IMR-90 (cell line): ENCODE results near the gene SLC4A11. TPM values are rescaled to one million over a fixed set of nuclear protein-coding genes. Genes with fewer than 3 reads are reported as not detected.

ENCODE experiments used
- ATAC-seq: fragments of 200-7000 bp; cut with Tn5 transposase; 2 replicates; pipeline ENCODE4 v1.9.1; 2020; ENCODE audit warnings: low read depth, mild to moderate bottlenecking, moderate library complexity
- BruUV-seq: library from RNA; stranded (reverse); fragments of 400-500 nt; replicated peaks from 2 replicates; lab custom pipeline; 2021; lab: Mats Ljungman, UMichigan
- CTCF ChIA-PET: fragments of 300-600 bp; formaldehyde crosslinking; extraction: SDS; loops from one replicate; lab custom pipeline; 2021; ENCODE audit warnings: antibody characterized with exemption; lab: Yijun Ruan, JAX
- POLR2A ChIA-PET: fragments of 300-600 bp; sonication (Branson Sonifier 250); formaldehyde crosslinking; loops from one replicate; lab custom pipeline; 2022; ENCODE audit warnings: antibody characterized with exemption; ENCODE audit not compliant: unreplicated experiment; lab: Charles Lee
- DNase-seq: peaks from one replicate; pipeline ENCODE4 v3.0.0; 2013
- H2AFZ ChIP-seq: replicated peaks from 2 replicates; pipeline ENCODE3; 2013; ENCODE audit warnings: low read length, mild to moderate bottlenecking; ENCODE audit not compliant: poor library complexity
- H2AK5ac ChIP-seq: 2 replicates; pipeline ENCODE4 v1.6.1; 2013; ENCODE audit warnings: low read depth, low read length, inconsistent platforms
- H2AK9ac ChIP-seq: replicated peaks from 2 replicates; pipeline ENCODE3; 2013; ENCODE audit warnings: mild to moderate bottlenecking, low read depth, low read length, moderate library complexity; ENCODE audit not compliant: poor library complexity
- H2BK120ac ChIP-seq: 2 replicates; pipeline ENCODE4 v1.6.1; 2013; ENCODE audit warnings: low read depth, low read length, inconsistent platforms
- H2BK15ac ChIP-seq: 3 replicates; pipeline ENCODE4 v1.6.1; 2013; ENCODE audit warnings: low read depth, low read length, inconsistent platforms
- H2BK20ac ChIP-seq: 2 replicates; pipeline ENCODE4 v1.6.1; 2013; ENCODE audit warnings: low read depth, mild to moderate bottlenecking, inconsistent platforms, low read length, moderate library complexity
- H2BK5ac ChIP-seq: 2 replicates; pipeline ENCODE4 v1.6.1; 2013; ENCODE audit warnings: mild to moderate bottlenecking, low read depth, low read length, inconsistent platforms; ENCODE audit not compliant: poor library complexity, severe bottlenecking
- H3K14ac ChIP-seq: replicated peaks from 2 replicates; pipeline ENCODE4 v1.6.1; 2013; ENCODE audit warnings: low read depth, low read length, inconsistent platforms
- H3K18ac ChIP-seq: 2 replicates; pipeline ENCODE4 v1.6.1; 2013; ENCODE audit warnings: low read depth, low read length, control low read depth
- H3K23ac ChIP-seq: 2 replicates; pipeline ENCODE4 v1.6.1; 2013; ENCODE audit warnings: low read depth, low read length, inconsistent platforms
- H3K27ac ChIP-seq: 2 replicates; pipeline ENCODE4 v1.5.1; 2013; ENCODE audit warnings: mild to moderate bottlenecking, control low read depth, low read length; ENCODE audit not compliant: insufficient read depth
- H3K27me3 ChIP-seq: 2 replicates; pipeline ENCODE4 v1.6.1; 2013; ENCODE audit warnings: low read length; ENCODE audit not compliant: control insufficient read depth, insufficient read depth
- H3K36me3 ChIP-seq: 2 replicates; pipeline ENCODE4 v1.6.1; 2013; ENCODE audit warnings: low read length, mixed read lengths; ENCODE audit not compliant: control insufficient read depth, insufficient read depth
- H3K4ac ChIP-seq: 2 replicates; pipeline ENCODE4 v1.6.1; 2013; ENCODE audit warnings: low read depth, low read length, inconsistent platforms
- H3K4me1 ChIP-seq: 2 replicates; pipeline ENCODE4 v1.6.1; 2013; ENCODE audit warnings: low read length, mixed read lengths; ENCODE audit not compliant: control insufficient read depth, insufficient read depth
- H3K4me2 ChIP-seq: 2 replicates; pipeline ENCODE4 v1.6.1; 2013; ENCODE audit warnings: low read depth, mild to moderate bottlenecking, control low read depth, low read length, moderate library complexity
- H3K4me3 ChIP-seq: 2 replicates; pipeline ENCODE4 v1.5.1; 2013; ENCODE audit warnings: low read depth, mild to moderate bottlenecking, control low read depth, low read length, moderate library complexity; ENCODE audit not compliant: insufficient read depth
- H3K56ac ChIP-seq: 2 replicates; pipeline ENCODE4 v1.6.1; 2013; ENCODE audit warnings: low read length, inconsistent platforms; ENCODE audit not compliant: insufficient read depth; ENCODE audit errors: extremely low read depth
- H3K79me1 ChIP-seq, 2 experiments: 2 replicates each; pipeline ENCODE4 v1.6.1; 2013; ENCODE audit warnings: low read length in 2 of 2, inconsistent platforms in 1 of 2, low read depth in 1 of 2
- H3K9ac ChIP-seq: 2 replicates; pipeline ENCODE4 v1.6.1; 2013; ENCODE audit warnings: low read depth, low read length, control low read depth
- H3K9me1 ChIP-seq: 2 replicates; pipeline ENCODE4 v1.6.1; 2013; ENCODE audit warnings: low read length, inconsistent platforms; ENCODE audit not compliant: insufficient read depth
- H3K9me3 ChIP-seq: 2 replicates; pipeline ENCODE4 v1.6.1; 2013; ENCODE audit warnings: low read length; ENCODE audit not compliant: control insufficient read depth, insufficient read depth
- H4K20me1 ChIP-seq: 2 replicates; pipeline ENCODE4 v1.6.1; 2013; ENCODE audit warnings: low read length, inconsistent platforms; ENCODE audit not compliant: insufficient read depth
- H4K5ac ChIP-seq: 2 replicates; pipeline ENCODE4 v1.6.1; 2013; ENCODE audit warnings: mild to moderate bottlenecking, low read depth, low read length, control low read depth
- H4K8ac ChIP-seq, 2 experiments: 2 replicates each; pipeline ENCODE4 v1.6.1; 2013; ENCODE audit warnings: low read depth in 2 of 2, low read length in 2 of 2, control low read depth in 1 of 2, inconsistent platforms in 1 of 2
- H4K91ac ChIP-seq: 2 replicates; pipeline ENCODE4 v1.6.1; 2013; ENCODE audit warnings: low read depth, low read length, inconsistent platforms; ENCODE audit not compliant: insufficient read depth
- BHLHE40 ChIP-seq: fragments of 150-350 bp; IDR thresholded peaks from 2 replicates; pipeline ENCODE4 v1.6.1; 2016; ENCODE audit warnings: mild to moderate bottlenecking, low read depth, low read length
- CEBPB ChIP-seq: IDR thresholded peaks from 2 replicates; pipeline ENCODE4 v1.6.1; 2012; ENCODE audit warnings: low read depth, low read length, improper control_type of control experiment
- CTCF ChIP-seq: conservative IDR thresholded peaks from 2 replicates; pipeline ENCODE4 v1.5.1; 2012; ENCODE audit warnings: mild to moderate bottlenecking, low read depth, low read length, improper control_type of control experiment
- FOS ChIP-seq: fragments of 150-350 bp; IDR thresholded peaks from 2 replicates; pipeline ENCODE4 v1.6.1; 2016; ENCODE audit warnings: low read depth, low read length
- MAZ ChIP-seq: IDR thresholded peaks from 2 replicates; pipeline ENCODE4 v1.6.1; 2012; ENCODE audit warnings: low read depth, mild to moderate bottlenecking, low read length, improper control_type of control experiment, moderate library complexity, borderline replicate concordance
- MXI1 ChIP-seq: IDR thresholded peaks from 2 replicates; pipeline ENCODE4 v1.6.1; 2012; ENCODE audit warnings: low read depth, mild to moderate bottlenecking, low read length, moderate library complexity, borderline replicate concordance
- NFE2L2 ChIP-seq: fragments of 150-350 bp; IDR thresholded peaks from 2 replicates; pipeline ENCODE4 v1.6.1; 2016; ENCODE audit warnings: low read depth, mild to moderate bottlenecking, low read length
- POLR2A ChIP-seq: IDR thresholded peaks from 2 replicates; pipeline ENCODE4 v1.6.1; 2012; ENCODE audit warnings: mild to moderate bottlenecking, low read depth, low read length
- RAD21 ChIP-seq: IDR thresholded peaks from 2 replicates; pipeline ENCODE4 v1.6.1; 2012; ENCODE audit warnings: low read length, improper control_type of control experiment
- RCOR1 ChIP-seq: IDR thresholded peaks from 2 replicates; pipeline ENCODE4 v1.6.1; 2012; ENCODE audit warnings: mild to moderate bottlenecking, low read length, improper control_type of control experiment; ENCODE audit not compliant: insufficient replicate concordance
- RFX5 ChIP-seq: IDR thresholded peaks from 2 replicates; pipeline ENCODE4 v1.8.0; 2012; ENCODE audit warnings: low read depth, mild to moderate bottlenecking, low read length, moderate library complexity
- SMC3 ChIP-seq: fragments of 150-350 bp; IDR thresholded peaks from 2 replicates; pipeline ENCODE4 v1.6.1; 2016; ENCODE audit warnings: low read depth, mild to moderate bottlenecking, antibody characterized with exemption, low read length, moderate library complexity
- USF2 ChIP-seq: fragments of 150-350 bp; IDR thresholded peaks from 2 replicates; pipeline ENCODE4 v1.6.1; 2017; ENCODE audit warnings: mild to moderate bottlenecking, antibody characterized with exemption, low read length, low read depth
- WGBS, 2 experiments: methylation state at CpG; one replicate each; pipeline versions ENCODE4 v1.1.5 to v1.1.7; 2013; ENCODE audit warnings: missing lambda C conversion rate in 2 of 2; ENCODE audit not compliant: insufficient read length in 1 of 2; ENCODE audit errors: extremely low coverage in 2 of 2; 5-methylcytosine and 5-hydroxymethylcytosine counted together
- dilution Hi-C: fragments of 300-500 bp; cut with HindIII; formaldehyde crosslinking; loops from one replicate; pipeline ENCODE4 v1.14.3; 2018; ENCODE audit warnings: low sequenced_read_pairs; ENCODE audit not compliant: unreplicated experiment
- in situ Hi-C: fragments of 300-500 bp; cut with MboI; formaldehyde crosslinking; loops from 3 replicates; pipeline ENCODE4 v1.14.3; 2019; ENCODE audit warnings: low sequenced_read_pairs, inconsistent platforms, mixed read lengths
- intact Hi-C: fragments of 100-400 bp; cut with micrococcal nuclease; formaldehyde crosslinking; loops from 2 replicates; pipeline ENCODE4 v1.10.0; 2022
- polyA plus RNA-seq, 3 experiments: library from polyadenylated mRNA; depleted of rRNA; stranded (reverse); fragments of >200 nt; gene quantifications; 2 replicates each; pipeline ENCODE4 v1.2.3, GENCODE V29; 2012; ENCODE audit warnings: low replicate concordance in 1 of 3
- total RNA-seq: library from RNA; depleted of rRNA; stranded (reverse); fragments of >200 nt; gene quantifications from 2 replicates; pipeline ENCODE4 v1.2.3, GENCODE V29; 2012

Gene SLC4A11
- total and polyA plus RNA-seq, 2 of the 4 experiments (the other 2 are of a cell fraction) = 0.36 to 0.79 TPM

- peak within 1 kb of the TSS; percentile 90 for H2BK5ac ChIP-seq
- peak within 1 kb of the TSS; percentile 99 for H3K14ac ChIP-seq
- peak within 1 kb of the TSS; percentile 97 for H3K4me2 ChIP-seq
- intact Hi-C loops (no loop called here), in situ Hi-C loops (no loop called here), dilution Hi-C loops (no loop called here)
- peak within 1 kb of the TSS; percentile 99 for H3K4ac ChIP-seq
- H3K4me1 ChIP-seq = peaks cover 5% of the 10 kb centered on the region
- peak within 1 kb of the TSS; percentile 76 for H3K18ac ChIP-seq
- 0% methylated on average over 31 of the region's 48 CpGs; no CpG with 5 or more reads in 1 of the 2 experiments for WGBS, 2 experiments
- DNase-seq (peak; percentile 20), ATAC-seq (peak; percentile 74)
- peak within 1 kb of the TSS; percentile 92 for H3K27ac ChIP-seq
- peak within 1 kb of the TSS; percentile 86 for H2BK120ac ChIP-seq
- H3K4me3 ChIP-seq = peak within 1 kb of the TSS; percentile 86
- H2AK5ac ChIP-seq = peak within 1 kb of the TSS; percentile 90
- H3K36me3 ChIP-seq = peaks cover 7% of the 10 kb centered on the region
- no peaks in the 10 kb centered on the region for H3K27me3 ChIP-seq
- H3K9me3 ChIP-seq = no peaks in the 10 kb centered on the region
- BruUV-seq = no TSS peak
- H3K79me1 ChIP-seq = peaks cover 20 to 71% of the 10 kb centered on the region in 2 experiments; a peak in 3 of 4 replicates
- ChIA-PET CTCF (interaction anchor here (1.4 to 1.5 kb wide), 2 partner anchors 9 to 156 kb away, joined by 3 to 5 read pairs; no protein-coding TSS in a partner anchor), POLR2A (interaction anchor here (0.6 kb wide), 1 partner anchor 286 kb away, joined by 3 read pairs; no protein-coding TSS in a partner anchor)
- peak within 1 kb of the TSS; percentile 79; the same call in 1 of the 3 replicates for H2BK15ac ChIP-seq
- TF ChIP-seq USF2 (peak; percentile 30; the same call in 1 of the 2 replicates), CTCF (no peak), RFX5 (no peak), MXI1 (peak; percentile 96), POLR2A (0 out of 2 replicates have a peak, but pooled peaks have one; percentile 26), FOS (no peak), MAZ (peak; percentile 24; the same call in 1 of the 2 replicates), CEBPB (no peak), RAD21 (no peak), SMC3 (no peak), BHLHE40 (no peak), NFE2L2 (no peak), RCOR1 (no peak)
- no peaks in the 10 kb centered on the region for H4K20me1 ChIP-seq
- peak within 1 kb of the TSS; percentile 98 for H4K91ac ChIP-seq
- peaks cover 15% of the 10 kb centered on the region for H3K9me1 ChIP-seq
- H4K8ac ChIP-seq = peak within 1 kb of the TSS; percentile 99 to 100
- peak within 1 kb of the TSS; percentile 99 for H2AK9ac ChIP-seq
- H3K56ac ChIP-seq = peak within 1 kb of the TSS; percentile 93
- H2BK20ac ChIP-seq = peak within 1 kb of the TSS; percentile 46; the same call in 1 of the 2 replicates
- H2AFZ ChIP-seq = peak within 1 kb of the TSS; percentile 100
- H3K23ac ChIP-seq = peak within 1 kb of the TSS; percentile 99
- H3K9ac ChIP-seq = peak within 1 kb of the TSS; percentile 94
- peak within 1 kb of the TSS; percentile 99 for H4K5ac ChIP-seq
These were observed 29.6 kb downstream of the SLC4A11 start, which contains the start of gene ITPA for GRCh38 chr20:3209257-3209945. Gene ITPA (plus strand): TSS chr20:3209498. CDS start chr20:3209552, 54 bp downstream.
